ENCODE results near the gene HSD11B2. TPM values are rescaled to one million over a fixed set of nuclear protein-coding genes. Genes with fewer than 3 reads are reported as not detected.

Gene HSD11B2
- total RNA-seq, 1 experiment from 2014 or later, result 0.77 TPM

DNA sequence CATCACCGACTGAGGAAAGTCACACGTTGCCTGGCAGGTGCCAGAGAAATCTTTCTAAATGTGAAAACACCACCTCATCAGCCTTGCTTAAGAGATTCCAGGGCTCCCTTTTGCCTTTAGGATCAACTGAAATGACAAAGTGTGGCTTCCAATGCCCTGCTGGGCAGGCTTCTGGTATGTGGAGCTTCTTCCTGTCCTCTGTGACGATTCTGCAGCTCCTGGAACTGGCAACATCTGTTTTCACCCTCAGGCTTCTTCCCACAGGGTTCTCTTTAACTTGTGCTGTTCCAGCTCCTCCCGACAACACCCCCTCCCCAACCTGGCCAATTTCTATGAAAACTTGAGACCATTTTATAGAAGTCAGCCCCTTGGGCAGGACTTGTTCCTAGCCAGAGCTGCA, 9.9 kb upstream of the HSD11B2 start:
- no peak overlapping the region for H3K27ac ChIP-seq (ENCODE audit: low read length)
- H3K4me1 ChIP-seq (ENCODE audit: control insufficient read depth, insufficient read depth, low read length), result no peaks in the 10 kb centered on the region
- H3K4me3 ChIP-seq (ENCODE audit: low read depth in 2 of 2, low read length in 2 of 2), result no peak overlapping the region
- CTCF ChIA-PET, result no interaction called here
- no peak for DNase-seq (ENCODE audit: low read depth, low spot score)
- no peaks in the 10 kb centered on the region; the same call in 1 of the 2 replicates for H3K27me3 ChIP-seq (ENCODE audit: control insufficient read depth, insufficient read depth, low read length)
- H3K36me3 ChIP-seq (ENCODE audit: control insufficient read depth, insufficient read depth, low read length), result no peaks in the 10 kb centered on the region
- no TSS peak for BruUV-seq (replicated peaks)
- no peaks in the 10 kb centered on the region for H3K9me3 ChIP-seq (ENCODE audit: control insufficient read depth, insufficient read depth, low read depth, low read length)
- POLR2A ChIA-PET, result no interaction called here
- in situ Hi-C loops (cut with HindIII; ENCODE audit: low pct_unique_long_range_greater_than_20kb, low sequenced_read_pairs), result no loop called here
- intact Hi-C loops (cut with micrococcal nuclease; ENCODE audit: unreplicated experiment), result no loop called here
- TF ChIP-seq, protein P1, sequence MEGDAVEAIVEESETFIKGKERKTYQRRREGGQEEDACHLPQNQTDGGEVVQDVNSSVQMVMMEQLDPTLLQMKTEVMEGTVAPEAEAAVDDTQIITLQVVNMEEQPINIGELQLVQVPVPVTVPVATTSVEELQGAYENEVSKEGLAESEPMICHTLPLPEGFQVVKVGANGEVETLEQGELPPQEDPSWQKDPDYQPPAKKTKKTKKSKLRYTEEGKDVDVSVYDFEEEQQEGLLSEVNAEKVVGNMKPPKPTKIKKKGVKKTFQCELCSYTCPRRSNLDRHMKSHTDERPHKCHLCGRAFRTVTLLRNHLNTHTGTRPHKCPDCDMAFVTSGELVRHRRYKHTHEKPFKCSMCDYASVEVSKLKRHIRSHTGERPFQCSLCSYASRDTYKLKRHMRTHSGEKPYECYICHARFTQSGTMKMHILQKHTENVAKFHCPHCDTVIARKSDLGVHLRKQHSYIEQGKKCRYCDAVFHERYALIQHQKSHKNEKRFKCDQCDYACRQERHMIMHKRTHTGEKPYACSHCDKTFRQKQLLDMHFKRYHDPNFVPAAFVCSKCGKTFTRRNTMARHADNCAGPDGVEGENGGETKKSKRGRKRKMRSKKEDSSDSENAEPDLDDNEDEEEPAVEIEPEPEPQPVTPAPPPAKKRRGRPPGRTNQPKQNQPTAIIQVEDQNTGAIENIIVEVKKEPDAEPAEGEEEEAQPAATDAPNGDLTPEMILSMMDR (IDR thresholded peaks at IDR 0.05), result no peak
- no peak for TF ChIP-seq POLR2AphosphoS5 (IDR thresholded peaks at IDR 0.05; ENCODE audit: low read depth, low read length)
- TF ChIP-seq, protein P2, sequence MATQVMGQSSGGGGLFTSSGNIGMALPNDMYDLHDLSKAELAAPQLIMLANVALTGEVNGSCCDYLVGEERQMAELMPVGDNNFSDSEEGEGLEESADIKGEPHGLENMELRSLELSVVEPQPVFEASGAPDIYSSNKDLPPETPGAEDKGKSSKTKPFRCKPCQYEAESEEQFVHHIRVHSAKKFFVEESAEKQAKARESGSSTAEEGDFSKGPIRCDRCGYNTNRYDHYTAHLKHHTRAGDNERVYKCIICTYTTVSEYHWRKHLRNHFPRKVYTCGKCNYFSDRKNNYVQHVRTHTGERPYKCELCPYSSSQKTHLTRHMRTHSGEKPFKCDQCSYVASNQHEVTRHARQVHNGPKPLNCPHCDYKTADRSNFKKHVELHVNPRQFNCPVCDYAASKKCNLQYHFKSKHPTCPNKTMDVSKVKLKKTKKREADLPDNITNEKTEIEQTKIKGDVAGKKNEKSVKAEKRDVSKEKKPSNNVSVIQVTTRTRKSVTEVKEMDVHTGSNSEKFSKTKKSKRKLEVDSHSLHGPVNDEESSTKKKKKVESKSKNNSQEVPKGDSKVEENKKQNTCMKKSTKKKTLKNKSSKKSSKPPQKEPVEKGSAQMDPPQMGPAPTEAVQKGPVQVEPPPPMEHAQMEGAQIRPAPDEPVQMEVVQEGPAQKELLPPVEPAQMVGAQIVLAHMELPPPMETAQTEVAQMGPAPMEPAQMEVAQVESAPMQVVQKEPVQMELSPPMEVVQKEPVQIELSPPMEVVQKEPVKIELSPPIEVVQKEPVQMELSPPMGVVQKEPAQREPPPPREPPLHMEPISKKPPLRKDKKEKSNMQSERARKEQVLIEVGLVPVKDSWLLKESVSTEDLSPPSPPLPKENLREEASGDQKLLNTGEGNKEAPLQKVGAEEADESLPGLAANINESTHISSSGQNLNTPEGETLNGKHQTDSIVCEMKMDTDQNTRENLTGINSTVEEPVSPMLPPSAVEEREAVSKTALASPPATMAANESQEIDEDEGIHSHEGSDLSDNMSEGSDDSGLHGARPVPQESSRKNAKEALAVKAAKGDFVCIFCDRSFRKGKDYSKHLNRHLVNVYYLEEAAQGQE (IDR thresholded peaks at IDR 0.05; ENCODE audit: insufficient read depth in 1 of 2, low read depth in 2 of 2, low read length in 1 of 2), result no peak
- no peak for ATAC-seq

DNA sequence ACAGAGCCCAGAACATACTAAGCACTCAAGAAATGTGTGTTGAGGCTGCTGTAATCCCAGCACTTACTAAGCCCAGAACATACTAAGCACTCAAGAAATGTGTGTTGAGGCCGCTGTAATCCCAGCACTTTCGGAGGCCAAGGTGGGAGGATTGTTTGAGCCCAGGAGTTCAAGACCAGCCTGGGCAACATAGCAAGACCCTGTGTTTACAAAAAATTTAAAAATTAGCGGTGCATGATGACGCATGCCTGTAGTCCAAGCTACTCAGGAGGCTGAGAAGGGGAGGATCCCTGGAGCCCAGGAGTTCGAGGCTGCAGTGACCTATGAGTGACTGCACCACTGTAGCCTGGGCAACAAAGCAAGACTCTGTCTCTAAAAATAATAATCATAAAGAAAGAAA, 7.9 kb upstream of the HSD11B2 start:
- ATAC-seq (no peak), DNase-seq (ENCODE audit: low read depth, low spot score) (no peak)
- Histone ChIP-seq H3K4me3 (ENCODE audit: low read depth in 2 of 2, low read length in 2 of 2) (no peak overlapping the region), H3K36me3 (ENCODE audit: control insufficient read depth, insufficient read depth, low read length) (no peaks in the 10 kb centered on the region), H3K4me1 (ENCODE audit: control insufficient read depth, insufficient read depth, low read length) (no peaks in the 10 kb centered on the region), H3K27ac (ENCODE audit: low read length) (no peak overlapping the region), H3K27me3 (ENCODE audit: control insufficient read depth, insufficient read depth, low read length) (no peaks in the 10 kb centered on the region; the same call in 1 of the 2 replicates), H3K9me3 (ENCODE audit: control insufficient read depth, insufficient read depth, low read depth, low read length) (no peaks in the 10 kb centered on the region)
- BruUV-seq (replicated peaks), result no TSS peak
- ChIA-PET POLR2A (no interaction called here), CTCF (no interaction called here)
- intact Hi-C loops (cut with micrococcal nuclease; ENCODE audit: unreplicated experiment), result no loop called here
- TF ChIP-seq, protein P1 (IDR thresholded peaks at IDR 0.05), result no peak
- TF ChIP-seq SIN3A (IDR thresholded peaks at IDR 0.05; ENCODE audit: borderline replicate concordance, insufficient read depth, low read depth, low read length) (no peak), POLR2AphosphoS5 (IDR thresholded peaks at IDR 0.05; ENCODE audit: low read depth, low read length) (no peak)
- TF ChIP-seq, protein P2 (IDR thresholded peaks at IDR 0.05; ENCODE audit: insufficient read depth in 1 of 2, low read depth in 2 of 2, low read length in 1 of 2), result no peak
- in situ Hi-C loops (cut with HindIII; ENCODE audit: low pct_unique_long_range_greater_than_20kb, low sequenced_read_pairs), result no loop called here
